MCF 10A (cell line): ENCODE data around the gene PYCARD. TPM values are rescaled to one million over a fixed set of nuclear protein-coding genes. Genes with fewer than 3 reads are reported as not detected.

Experiments
- BruUV-seq: library from RNA; stranded (reverse); fragments of 400-500 nt; replicated peaks from 2 replicates; lab custom pipeline; 2021; lab: Mats Ljungman, UMichigan
- CTCF ChIA-PET: fragments of 300-600 bp; sonication (Branson Sonifier 250); formaldehyde crosslinking; extraction: SDS; loops from one replicate; lab custom pipeline; 2021; ENCODE audit warnings: antibody characterized with exemption, inconsistent platforms; lab: Yijun Ruan, JAX
- POLR2A ChIA-PET: fragments of 300-600, 350-650 bp; sonication (Branson Sonifier 250); formaldehyde crosslinking; extraction: SDS; loops from one replicate; lab custom pipeline; 2020; ENCODE audit warnings: antibody characterized with exemption, inconsistent platforms; lab: Yijun Ruan, JAX
- DNase-seq: peaks from one replicate; pipeline ENCODE4 v3.0.0-alpha.2; 2018; ENCODE audit not compliant: unreplicated experiment
- H3K27ac Mint-ChIP-seq: one replicate; pipeline ENCODE4 v1.8.0; 2022; ENCODE audit warnings: mild to moderate bottlenecking, low read depth, mixed read lengths; ENCODE audit not compliant: unreplicated experiment
- H3K27me3 Mint-ChIP-seq: one replicate; pipeline ENCODE4 v1.8.0; 2022; ENCODE audit warnings: mixed read lengths; ENCODE audit not compliant: insufficient read depth, unreplicated experiment
- H3K36me3 Mint-ChIP-seq: one replicate; pipeline ENCODE4 v1.8.0; 2022; ENCODE audit warnings: mild to moderate bottlenecking, moderate library complexity, mixed read lengths; ENCODE audit not compliant: insufficient read depth, unreplicated experiment
- H3K4me1 Mint-ChIP-seq: one replicate; pipeline ENCODE4 v1.8.0; 2022; ENCODE audit warnings: mixed read lengths; ENCODE audit not compliant: insufficient read depth, unreplicated experiment
- H3K4me3 Mint-ChIP-seq: one replicate; pipeline ENCODE4 v1.8.0; 2022; ENCODE audit warnings: mild to moderate bottlenecking, moderate library complexity, mixed read lengths; ENCODE audit not compliant: unreplicated experiment
- H3K9me3 Mint-ChIP-seq: one replicate; pipeline ENCODE4 v1.8.0; 2022; ENCODE audit warnings: mixed read lengths; ENCODE audit not compliant: unreplicated experiment
- intact Hi-C: fragments of 100-400 bp; cut with micrococcal nuclease; formaldehyde crosslinking; loops from 2 replicates; pipeline ENCODE4 v1.14.1; 2022
- total RNA-seq: library from RNA; stranded (reverse); gene quantifications from 2 replicates; pipeline ENCODE4 v1.2.3, GENCODE V29; 2022
- TF ChIP-seq, protein P1 (sequence below): fragments of 200-600 bp; IDR thresholded peaks from one replicate; pipeline ENCODE4 v1.8.0; 2022; ENCODE audit warnings: antibody characterized with exemption, mild to moderate bottlenecking; ENCODE audit not compliant: unreplicated experiment

PYCARD gene
- total RNA-seq, 1 experiment from 2014 or later, result 0.47 TPM

DNA sequence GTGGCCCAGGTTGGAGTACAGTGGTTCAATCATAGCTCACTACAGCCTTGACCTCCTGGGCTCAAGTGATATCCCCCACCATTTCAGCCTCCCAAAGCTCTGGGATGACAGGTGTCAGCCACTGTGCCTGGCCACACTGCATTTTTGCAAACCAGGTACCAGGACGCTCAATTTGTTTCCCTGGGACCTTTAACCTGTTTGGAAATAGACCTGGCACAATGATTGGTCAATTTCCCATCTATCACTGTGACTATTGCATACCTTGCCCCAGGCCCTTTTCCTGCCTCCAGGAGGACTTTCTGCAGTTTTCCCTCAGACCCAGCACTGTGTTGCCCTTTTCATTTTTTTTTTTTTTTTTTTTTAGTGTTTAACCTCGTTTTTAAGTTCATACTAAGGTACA is 33.7 kb downstream of the PYCARD start:
- ChIA-PET CTCF (interaction anchor here (1.2 to 1.4 kb wide), 2 partner anchors 10 to 78 kb away, joined by 3 read pairs; no protein-coding TSS in a partner anchor), POLR2A (no interaction called here)
- Mint-ChIP-seq H3K4me1 (no peaks in the 10 kb centered on the region), H3K27me3 (no peaks in the 10 kb centered on the region), H3K36me3 (no peaks in the 10 kb centered on the region), H3K9me3 (no peaks in the 10 kb centered on the region), H3K4me3 (no peak overlapping the region), H3K27ac (no peak overlapping the region)
- no TSS peak for BruUV-seq
- intact Hi-C loops, result no loop called here
- peak; percentile 41 for DNase-seq
- TF ChIP-seq, protein P1, sequence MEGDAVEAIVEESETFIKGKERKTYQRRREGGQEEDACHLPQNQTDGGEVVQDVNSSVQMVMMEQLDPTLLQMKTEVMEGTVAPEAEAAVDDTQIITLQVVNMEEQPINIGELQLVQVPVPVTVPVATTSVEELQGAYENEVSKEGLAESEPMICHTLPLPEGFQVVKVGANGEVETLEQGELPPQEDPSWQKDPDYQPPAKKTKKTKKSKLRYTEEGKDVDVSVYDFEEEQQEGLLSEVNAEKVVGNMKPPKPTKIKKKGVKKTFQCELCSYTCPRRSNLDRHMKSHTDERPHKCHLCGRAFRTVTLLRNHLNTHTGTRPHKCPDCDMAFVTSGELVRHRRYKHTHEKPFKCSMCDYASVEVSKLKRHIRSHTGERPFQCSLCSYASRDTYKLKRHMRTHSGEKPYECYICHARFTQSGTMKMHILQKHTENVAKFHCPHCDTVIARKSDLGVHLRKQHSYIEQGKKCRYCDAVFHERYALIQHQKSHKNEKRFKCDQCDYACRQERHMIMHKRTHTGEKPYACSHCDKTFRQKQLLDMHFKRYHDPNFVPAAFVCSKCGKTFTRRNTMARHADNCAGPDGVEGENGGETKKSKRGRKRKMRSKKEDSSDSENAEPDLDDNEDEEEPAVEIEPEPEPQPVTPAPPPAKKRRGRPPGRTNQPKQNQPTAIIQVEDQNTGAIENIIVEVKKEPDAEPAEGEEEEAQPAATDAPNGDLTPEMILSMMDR, result no peak

DNA sequence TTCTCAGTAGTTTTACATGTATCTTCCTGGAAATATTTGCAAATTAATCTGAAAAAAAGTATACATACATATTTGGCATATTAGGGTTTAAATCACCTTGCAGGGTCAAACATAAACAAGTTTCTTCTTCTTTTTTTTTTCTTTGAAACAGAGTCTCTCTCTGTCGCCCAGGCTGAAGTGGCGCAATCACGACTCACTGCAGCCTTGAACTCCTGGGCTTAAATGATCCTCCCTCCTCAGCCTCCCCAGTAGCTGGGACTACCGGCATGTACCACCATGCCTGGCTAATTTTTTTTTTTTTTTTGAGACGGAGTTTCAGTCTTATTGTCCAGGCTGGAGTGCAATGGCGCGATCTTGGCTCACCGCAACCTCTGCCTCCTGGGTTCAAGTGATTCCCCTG is 35.2 kb downstream of the PYCARD start:
- BruUV-seq, result no TSS peak
- H3K9me3 Mint-ChIP-seq, result no peaks in the 10 kb centered on the region
- POLR2A ChIA-PET, result interaction anchor here (0.5 kb wide), 1 partner anchor 276 kb away, joined by 4 read pairs; the partner anchor contains the start of gene ZNF843
- no peak overlapping the region for H3K27ac Mint-ChIP-seq
- H3K27me3 Mint-ChIP-seq, result no peaks in the 10 kb centered on the region
- TF ChIP-seq, protein P1, result no peak
- intact Hi-C loops, result no loop called here
- no peaks in the 10 kb centered on the region for H3K4me1 Mint-ChIP-seq
- H3K36me3 Mint-ChIP-seq, result no peaks in the 10 kb centered on the region
- CTCF ChIA-PET, result interaction anchor here (0.7 to 2.3 kb wide), 4 partner anchors 12 to 49 kb away, joined by 3 to 7 read pairs (median 4); no protein-coding TSS in a partner anchor
- no peak for DNase-seq
- H3K4me3 Mint-ChIP-seq, result no peak overlapping the region

DNA sequence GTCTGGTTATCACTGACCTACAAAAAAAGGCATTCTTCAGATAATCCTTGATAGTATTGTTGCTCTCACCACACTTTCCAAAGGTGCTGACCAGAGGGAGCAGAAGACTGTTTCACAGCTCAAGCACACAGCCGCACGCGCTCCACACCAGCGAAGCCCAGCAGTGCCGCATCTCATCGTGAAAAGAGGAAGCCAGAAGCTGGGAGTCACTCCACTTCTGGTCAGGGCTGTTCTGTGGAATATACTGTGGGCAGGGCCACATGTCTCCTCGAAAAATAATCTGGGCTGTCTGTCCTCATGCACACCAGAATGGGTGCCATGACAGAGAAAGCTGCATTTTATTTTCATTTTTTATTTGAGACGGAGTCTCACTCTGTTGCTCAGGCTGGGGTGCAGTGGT is 45.4 kb downstream of the PYCARD start:
- ChIA-PET CTCF (interaction anchor here (0.6 to 1.5 kb wide), 8 partner anchors 8 to 172 kb away, joined by 3 to 9 read pairs (median 4); partner anchors contain the start of gene HSD3B7), POLR2A (interaction anchor here (0.6 to 0.7 kb wide), 2 partner anchors 344 to 511 kb away, joined by 3 to 5 read pairs; no protein-coding TSS in a partner anchor)
- Mint-ChIP-seq H3K27ac (no peak overlapping the region), H3K36me3 (no peaks in the 10 kb centered on the region), H3K9me3 (no peaks in the 10 kb centered on the region), H3K4me3 (no peak overlapping the region), H3K4me1 (no peaks in the 10 kb centered on the region), H3K27me3 (peaks cover 9% of the 10 kb centered on the region)
- no peak for DNase-seq
- TF ChIP-seq, protein P1, result no peak
- no TSS peak for BruUV-seq
- intact Hi-C loops, result no loop called here

Other genes with a start within 250 kb of the PYCARD start
- 15.0 and 15.8 TPM in 2 replicates for gene SETD1A, start 245.0 kb downstream of the PYCARD start, total RNA-seq
- 5.0 and 5.3 TPM in 2 replicates for gene HSD3B7, start 217.6 kb downstream of the PYCARD start, total RNA-seq
- gene STX1B, start 192.1 kb downstream of the PYCARD start, total RNA-seq, result 0.42 and 0.91 TPM in 2 replicates
- gene STX4, start 169.2 kb downstream of the PYCARD start, total RNA-seq, result 66.7 and 89.2 TPM in 2 replicates
- 11.9 and 15.1 TPM in 2 replicates for gene ZNF668, start 128.5 kb downstream of the PYCARD start, total RNA-seq
- 12.6 and 15.2 TPM in 2 replicates for gene ZNF646, start 128.3 kb downstream of the PYCARD start, total RNA-seq
- 4.4 and 5.5 TPM in 2 replicates for gene PRSS53, start 113.8 kb downstream of the PYCARD start, total RNA-seq
- 64.7 and 66.3 TPM in 2 replicates for gene VKORC1, start 108.0 kb downstream of the PYCARD start, total RNA-seq
- 31.7 and 41.0 TPM in 2 replicates for gene BCKDK, start 94.4 kb downstream of the PYCARD start, total RNA-seq
- gene KAT8, start 85.1 kb downstream of the PYCARD start, total RNA-seq, result 42.0 and 45.8 TPM in 2 replicates
- 24.6 and 32.6 TPM in 2 replicates for gene PRSS8, start 67.0 kb downstream of the PYCARD start, total RNA-seq
- gene PRSS36, start 52.7 kb downstream of the PYCARD start, total RNA-seq, result 0.49 and 1.0 TPM in 2 replicates
- 451 and 481 TPM in 2 replicates for gene FUS, start 22.6 kb downstream of the PYCARD start, total RNA-seq
- not detected in 2 replicates for gene TRIM72, start 11.4 kb upstream of the PYCARD start, total RNA-seq
- not detected in 2 replicates for gene PYDC1, start 14.4 kb upstream of the PYCARD start, total RNA-seq
- 0.76 TPM in 1 of 2 replicates, not detected in the other for gene ITGAM, start 57.2 kb upstream of the PYCARD start, total RNA-seq
- 0.14 and 1.2 TPM in 2 replicates for gene ITGAX, start 152.4 kb upstream of the PYCARD start, total RNA-seq
- not detected in 2 replicates for gene ITGAD, start 190.6 kb upstream of the PYCARD start, total RNA-seq
- gene COX6A2, start 225.6 kb upstream of the PYCARD start, total RNA-seq, result not detected in 2 replicates
- 0.19 and 0.29 TPM in 2 replicates for gene ZNF843, start 240.0 kb upstream of the PYCARD start, total RNA-seq